Adipocyte (in vitro differentiated cells): ENCODE results near the gene CKAP5.
A peak's percentile ranks its signal among the peaks of the same experiment; 100 is the strongest.

ENCODE experiments used
- DNase-seq: peaks from one replicate; pipeline ENCODE4 v3.0.0-alpha.2; 2015; ENCODE audit warnings: low read depth
- H3K27me3 ChIP-seq: replicated peaks from 2 replicates; pipeline ENCODE4 v1.7.0; 2013; ENCODE audit warnings: mild to moderate bottlenecking, low read length, moderate library complexity; ENCODE audit not compliant: control insufficient read depth, insufficient read depth
- H3K36me3 ChIP-seq: 2 replicates; pipeline ENCODE4 v1.7.0; 2013; ENCODE audit warnings: low read length, mild to moderate bottlenecking, moderate library complexity; ENCODE audit not compliant: control insufficient read depth, insufficient read depth, severe bottlenecking
- H3K4me1 ChIP-seq: 2 replicates; pipeline ENCODE4 v1.7.0; 2013; ENCODE audit warnings: mild to moderate bottlenecking, low read length, moderate library complexity; ENCODE audit not compliant: control insufficient read depth, insufficient read depth
- H3K4me3 ChIP-seq: 2 replicates; pipeline ENCODE4 v1.7.0; 2013; ENCODE audit warnings: mild to moderate bottlenecking, low read length, moderate library complexity
- H3K9ac ChIP-seq: 2 replicates; pipeline ENCODE4 v1.7.0; 2013; ENCODE audit warnings: mild to moderate bottlenecking, low read length, moderate library complexity
- H3K9me3 ChIP-seq: 2 replicates; pipeline ENCODE4 v1.7.0; 2013; ENCODE audit warnings: mild to moderate bottlenecking, low read length, moderate library complexity; ENCODE audit not compliant: control insufficient read depth

CKAP5 gene

DNA sequence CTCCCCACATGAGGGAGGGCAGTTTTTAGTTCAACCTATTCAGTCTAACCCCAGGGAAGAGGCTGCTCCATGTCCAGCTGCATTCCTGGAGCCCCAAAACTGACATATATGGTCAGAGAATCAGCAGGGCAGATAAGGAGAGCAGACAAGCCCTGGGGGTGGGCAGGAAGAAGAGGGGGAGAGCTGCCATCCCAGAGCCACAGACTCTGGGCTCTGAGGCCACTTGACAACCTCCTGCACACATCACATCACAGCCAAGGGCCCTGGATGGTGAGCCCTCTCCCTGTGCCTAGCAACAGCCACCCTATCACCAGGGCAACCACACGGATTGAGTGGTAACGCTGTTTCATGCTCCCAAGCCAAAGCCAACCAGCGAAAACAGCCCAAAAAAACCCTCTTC lies 148.8 kb downstream of the CKAP5 start:
- Histone ChIP-seq H3K9me3 (no peaks in the 10 kb centered on the region), H3K4me1 (peaks cover 56% of the 10 kb centered on the region), H3K4me3 (no peak overlapping the region), H3K27me3 (no peaks in the 10 kb centered on the region), H3K36me3 (peaks cover 27% of the 10 kb centered on the region), H3K9ac (peak overlapping the region; percentile 18)
- no peak for DNase-seq

DNA sequence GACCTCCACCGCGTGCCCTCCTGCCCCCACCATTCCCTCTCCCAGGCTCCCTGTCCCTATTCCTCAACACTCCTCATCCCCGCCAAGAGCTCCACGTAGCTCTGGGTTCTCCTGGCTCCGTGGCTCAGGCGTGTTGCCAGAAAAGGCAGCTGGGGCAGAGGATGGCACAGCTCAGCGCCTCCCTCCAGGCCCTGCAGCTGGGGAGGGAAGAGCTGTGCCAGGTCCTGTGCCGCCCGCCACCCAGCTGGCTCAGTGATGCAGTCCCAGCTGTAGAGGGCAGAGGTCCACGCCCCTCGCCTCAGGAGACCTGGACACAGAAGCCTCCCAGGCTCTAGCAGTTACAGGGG lies 149.9 kb downstream of the CKAP5 start:
- Histone ChIP-seq H3K4me3 (no peak overlapping the region), H3K9me3 (no peaks in the 10 kb centered on the region), H3K27me3 (no peaks in the 10 kb centered on the region), H3K36me3 (peaks cover 38% of the 10 kb centered on the region), H3K4me1 (peaks cover 50% of the 10 kb centered on the region), H3K9ac (no peak overlapping the region)
- DNase-seq = no peak

DNA sequence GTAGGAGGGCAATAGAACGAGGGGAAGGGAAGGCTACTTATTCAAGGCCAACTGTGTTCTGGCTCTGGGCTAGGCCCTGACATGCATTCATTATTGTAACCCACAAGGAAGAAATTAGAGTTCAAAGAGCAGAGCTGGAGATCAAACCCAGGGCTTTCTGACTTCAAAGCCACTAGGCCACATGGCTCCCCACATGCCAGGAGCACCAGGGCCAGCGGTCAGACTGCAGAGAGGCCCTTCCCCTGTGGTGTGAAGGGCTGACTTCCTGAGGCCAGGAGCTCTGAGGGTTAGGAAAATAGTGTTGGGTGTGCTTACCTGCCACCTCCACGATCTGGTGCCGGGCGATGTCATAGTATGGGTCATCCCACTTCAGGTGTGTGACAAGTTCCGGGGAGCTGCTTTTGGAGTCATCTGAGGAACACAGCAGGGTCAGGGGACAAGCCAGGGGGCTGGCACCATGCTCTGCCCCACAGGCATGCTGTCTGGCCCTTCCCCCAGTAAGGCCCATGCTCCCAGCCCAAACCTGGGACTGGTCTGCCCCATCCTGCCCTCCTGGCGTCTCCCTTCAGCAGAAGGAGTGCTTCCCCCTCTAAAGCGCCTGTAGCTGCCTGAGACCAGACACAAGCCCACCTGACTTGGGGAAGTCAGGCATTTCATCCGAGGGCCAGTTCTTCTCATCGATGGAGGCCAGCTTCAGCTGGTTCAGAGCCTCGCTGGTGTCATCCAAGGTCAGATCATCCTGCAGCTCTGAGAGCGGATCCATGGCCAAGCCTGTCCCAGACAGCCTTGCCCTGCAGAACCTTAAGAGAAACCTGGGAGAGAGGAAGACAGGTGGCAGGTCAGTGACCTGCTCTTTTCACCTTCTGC lies 150.5 kb downstream of the CKAP5 start:
- Histone ChIP-seq H3K27me3 (no peaks in the 10 kb centered on the region), H3K9ac (no peak overlapping the region), H3K36me3 (peaks cover 42% of the 10 kb centered on the region), H3K4me1 (peaks cover 50% of the 10 kb centered on the region), H3K4me3 (no peak overlapping the region), H3K9me3 (no peaks in the 10 kb centered on the region)
- DNase-seq = no peak

DNA sequence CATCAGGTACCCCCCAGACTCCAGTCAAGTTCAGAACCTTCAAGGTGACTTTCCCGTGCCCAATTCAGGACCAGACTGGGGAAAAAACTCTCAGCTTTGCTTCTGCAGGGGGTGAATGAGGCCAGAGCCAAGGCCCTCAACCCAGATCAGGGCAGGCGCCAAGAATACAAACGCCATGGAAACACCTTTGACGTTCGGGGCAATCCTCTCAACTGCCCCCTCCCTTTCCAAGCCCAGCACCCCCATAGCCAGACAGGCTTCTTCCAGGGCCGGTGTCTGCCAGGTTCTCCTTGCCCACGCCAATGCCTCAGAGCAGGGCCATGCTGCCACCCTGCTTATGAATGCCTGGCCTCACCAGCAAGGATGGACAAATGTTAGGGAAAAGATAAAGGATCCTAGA lies 151.5 kb downstream of the CKAP5 start:
- H3K4me1 ChIP-seq = peaks cover 50% of the 10 kb centered on the region
- no peak for DNase-seq
- no peak overlapping the region for H3K4me3 ChIP-seq
- H3K36me3 ChIP-seq = peaks cover 45% of the 10 kb centered on the region
- peak overlapping the region; percentile 69 for H3K9ac ChIP-seq
- H3K27me3 ChIP-seq = no peaks in the 10 kb centered on the region
- no peaks in the 10 kb centered on the region for H3K9me3 ChIP-seq

DNA sequence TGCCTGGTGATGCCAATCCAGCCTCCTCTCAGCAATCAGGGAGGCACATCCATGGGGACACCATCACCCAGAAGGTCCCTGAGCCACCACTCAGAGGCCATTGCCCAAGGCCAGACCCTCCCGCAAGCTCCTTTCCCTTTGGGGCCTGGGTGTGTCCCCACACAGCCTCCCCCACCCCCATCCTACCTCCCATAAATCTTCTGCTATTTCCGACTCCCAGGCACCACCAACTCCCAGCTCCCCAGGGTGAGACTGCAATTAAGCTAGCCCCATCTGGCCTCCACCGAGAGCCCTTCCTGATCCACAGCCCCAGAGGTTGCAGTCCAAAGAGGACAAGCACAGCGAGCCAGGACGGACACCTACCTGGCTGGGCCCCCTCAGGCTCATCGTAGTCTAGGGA lies 152.0 kb downstream of the CKAP5 start:
- no peaks in the 10 kb centered on the region for H3K9me3 ChIP-seq
- no peaks in the 10 kb centered on the region for H3K27me3 ChIP-seq
- DNase-seq = no peak
- peaks cover 47% of the 10 kb centered on the region for H3K4me1 ChIP-seq
- peak overlapping the region; percentile 3 for H3K4me3 ChIP-seq
- peak overlapping the region; percentile 69 for H3K9ac ChIP-seq
- peaks cover 46% of the 10 kb centered on the region for H3K36me3 ChIP-seq

DNA sequence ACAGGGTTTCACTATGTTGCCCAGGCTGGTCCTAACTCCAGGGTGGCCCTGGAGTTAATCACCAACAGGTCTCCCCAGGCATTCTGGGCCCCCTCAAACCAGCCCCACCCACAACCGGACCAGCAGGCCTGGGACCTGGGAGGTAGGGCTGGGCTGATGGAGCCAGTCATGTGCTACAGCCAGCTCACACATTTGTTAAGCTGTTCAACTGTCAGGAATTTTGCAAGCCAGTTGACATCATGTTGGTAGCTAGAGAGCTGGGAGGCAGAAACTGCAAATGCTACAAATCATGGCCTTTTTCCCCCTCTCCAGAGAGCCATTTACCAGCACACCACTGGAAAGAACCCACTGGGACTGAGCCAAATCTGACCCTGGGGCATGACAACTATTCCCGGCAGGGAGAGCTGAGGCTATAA lies 152.5 kb downstream of the CKAP5 start:
- no peaks in the 10 kb centered on the region for H3K27me3 ChIP-seq
- H3K36me3 ChIP-seq = peaks cover 47% of the 10 kb centered on the region
- no peaks in the 10 kb centered on the region for H3K9me3 ChIP-seq
- peak overlapping the region; percentile 3 for H3K4me3 ChIP-seq
- no peak for DNase-seq
- peak overlapping the region; percentile 69 for H3K9ac ChIP-seq
- H3K4me1 ChIP-seq = peaks cover 43% of the 10 kb centered on the region
